GM19397 (cell line): ENCODE data around the gene OST4.

Experiments used
- ATAC-seq: cut with Tn5 transposase; IDR thresholded peaks from one replicate; pipeline ENCODE4 v1.9.1; 2021; ENCODE audit warnings: mild to moderate bottlenecking, moderate library complexity; ENCODE audit not compliant: unreplicated experiment

OST4 gene

GRCh38 chr2:27027211-27027651 is 44.2 kb downstream of the OST4 start:
- no peak for ATAC-seq

GRCh38 chr2:27025861-27026851 is 45.3 kb downstream of the OST4 start:
- no peak for ATAC-seq

DNA sequence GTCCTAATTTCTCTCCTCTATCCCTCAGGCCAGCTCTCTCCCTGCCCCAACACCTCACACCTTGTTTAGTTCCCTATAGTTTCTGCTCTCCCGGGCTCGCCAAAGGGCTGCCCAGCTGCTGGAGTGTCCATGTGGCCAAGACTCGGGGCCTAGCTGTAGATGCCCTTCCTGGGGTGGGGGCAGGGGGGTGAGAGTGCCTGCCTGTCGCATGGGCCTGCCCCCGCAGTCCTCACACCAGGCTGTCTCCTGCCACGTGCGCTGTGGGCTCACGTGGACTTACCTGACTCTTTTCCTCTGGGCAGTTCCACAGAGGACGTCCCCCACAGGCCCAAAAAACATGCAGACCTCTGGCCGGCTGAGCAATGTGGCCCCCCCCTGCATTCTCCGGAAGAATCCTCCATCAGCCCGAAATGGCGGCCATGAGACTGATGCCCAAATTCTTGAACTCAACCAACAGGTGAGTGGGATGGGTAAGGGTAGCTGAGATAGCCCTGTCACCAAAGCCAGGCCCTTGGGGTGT is 46.1 kb downstream of the OST4 start:
- ATAC-seq, result no peak

DNA sequence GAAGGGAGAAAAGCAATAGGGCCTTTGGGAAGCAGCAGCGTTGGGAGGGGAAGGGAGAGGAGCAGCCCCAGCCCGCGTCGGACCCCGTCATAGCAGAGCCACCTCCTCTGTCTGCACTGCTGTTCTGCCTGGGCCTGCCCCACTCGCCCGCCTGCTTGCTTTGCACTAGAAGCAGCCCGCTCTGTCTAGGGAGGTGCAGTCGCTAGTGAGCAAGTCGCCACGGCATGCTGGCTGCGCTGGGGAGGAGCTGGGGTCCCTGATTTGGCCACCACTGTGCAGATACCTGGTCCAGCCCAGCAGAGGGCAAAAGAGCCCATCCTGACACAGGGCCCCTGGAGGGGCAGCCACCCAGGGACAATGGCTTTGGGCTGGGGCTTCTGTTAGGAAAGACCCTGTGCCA is 46.6 kb downstream of the OST4 start:
- no peak for ATAC-seq

DNA sequence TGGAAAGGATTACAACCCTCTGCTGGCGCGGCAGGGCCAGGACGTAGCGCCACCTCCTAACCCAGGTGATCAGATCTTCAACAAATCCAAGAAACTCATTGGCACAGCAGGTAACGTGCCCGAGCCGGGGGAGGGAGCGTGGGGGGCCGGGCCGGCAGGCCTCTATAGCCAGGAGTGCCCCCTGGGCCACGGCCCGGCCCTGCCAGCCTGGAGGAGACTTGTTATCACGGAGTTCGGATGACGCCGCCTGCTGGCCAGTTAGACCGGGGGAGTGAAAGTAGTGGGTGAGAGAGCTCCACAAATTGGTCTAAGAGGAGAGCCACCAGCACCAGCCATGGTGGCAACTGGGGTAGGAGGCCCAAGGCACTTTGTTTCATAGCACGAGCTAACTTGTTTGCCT is 47.3 kb downstream of the OST4 start:
- no peak for ATAC-seq

- no peak for ATAC-seq
These were observed 47.7 kb downstream of the OST4 start for GRCh38 chr2:27023740-27024139.

- no peak for ATAC-seq
These were observed 50.0 kb downstream of the OST4 start for GRCh38 chr2:27021253-27022049.
